Right lobe of liver (tissue), 4 donors: ENCODE results near the gene DLG2.

Experiments
- POLR2A ChIP-seq: fragments of 450-650 bp; IDR thresholded peaks from one replicate; pipeline ENCODE4 v1.6.1; 2017; ENCODE audit warnings: antibody characterized with exemption, mild to moderate bottlenecking
- TF ChIP-seq, protein P1 (sequence below), 4 donors: fragments of 200-600 bp in 3 of 4; fragments of 450-650 bp in 1 of 4; IDR thresholded peaks; one replicate each; pipeline versions ENCODE4 v1.5.1 to v1.8.0; 2016 to 2022; ENCODE audit warnings: antibody characterized with exemption in 4 of 4, mild to moderate bottlenecking in 2 of 4
- donor health status: DM: no; HTN: no; CAD: no.
- donor health status: DM: no; HTN: no; CAD: no.
- donor health status: DM: no; HTN: yes; CAD: no.

DNA sequence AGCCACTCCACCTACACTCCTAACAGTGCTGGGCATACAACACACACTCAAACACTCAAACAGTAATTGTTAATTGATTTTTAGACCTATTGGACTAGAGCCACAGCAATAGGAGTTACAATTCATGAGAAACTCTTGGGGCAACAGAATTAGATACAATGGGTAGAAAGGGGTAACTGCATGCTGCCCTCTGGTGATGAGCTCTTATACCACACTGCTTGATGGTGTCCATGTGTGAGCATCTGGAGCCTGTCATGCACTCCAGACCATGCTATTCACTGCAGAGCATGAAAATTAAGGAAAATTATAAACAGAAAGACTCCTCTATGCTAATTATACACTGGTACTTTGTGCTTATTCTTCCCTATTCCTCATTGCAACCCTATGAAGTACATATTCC is 1365.4 kb downstream of the DLG2 start:
- TF ChIP-seq, protein P1, sequence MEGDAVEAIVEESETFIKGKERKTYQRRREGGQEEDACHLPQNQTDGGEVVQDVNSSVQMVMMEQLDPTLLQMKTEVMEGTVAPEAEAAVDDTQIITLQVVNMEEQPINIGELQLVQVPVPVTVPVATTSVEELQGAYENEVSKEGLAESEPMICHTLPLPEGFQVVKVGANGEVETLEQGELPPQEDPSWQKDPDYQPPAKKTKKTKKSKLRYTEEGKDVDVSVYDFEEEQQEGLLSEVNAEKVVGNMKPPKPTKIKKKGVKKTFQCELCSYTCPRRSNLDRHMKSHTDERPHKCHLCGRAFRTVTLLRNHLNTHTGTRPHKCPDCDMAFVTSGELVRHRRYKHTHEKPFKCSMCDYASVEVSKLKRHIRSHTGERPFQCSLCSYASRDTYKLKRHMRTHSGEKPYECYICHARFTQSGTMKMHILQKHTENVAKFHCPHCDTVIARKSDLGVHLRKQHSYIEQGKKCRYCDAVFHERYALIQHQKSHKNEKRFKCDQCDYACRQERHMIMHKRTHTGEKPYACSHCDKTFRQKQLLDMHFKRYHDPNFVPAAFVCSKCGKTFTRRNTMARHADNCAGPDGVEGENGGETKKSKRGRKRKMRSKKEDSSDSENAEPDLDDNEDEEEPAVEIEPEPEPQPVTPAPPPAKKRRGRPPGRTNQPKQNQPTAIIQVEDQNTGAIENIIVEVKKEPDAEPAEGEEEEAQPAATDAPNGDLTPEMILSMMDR (IDR thresholded peaks at IDR 0.05): peak; percentile 67 to 82 (median 72)
- no peak for TF ChIP-seq POLR2A
